ENCODE results near the gene MLKL.
A peak's percentile ranks its signal among the peaks of the same experiment; 100 is the strongest.
"Not testable (repeated sequence)": the region's sequence is repeated elsewhere in the genome, so short reads cannot be mapped to it uniquely, and the experiment has no call there.

The MLKL gene

DNA sequence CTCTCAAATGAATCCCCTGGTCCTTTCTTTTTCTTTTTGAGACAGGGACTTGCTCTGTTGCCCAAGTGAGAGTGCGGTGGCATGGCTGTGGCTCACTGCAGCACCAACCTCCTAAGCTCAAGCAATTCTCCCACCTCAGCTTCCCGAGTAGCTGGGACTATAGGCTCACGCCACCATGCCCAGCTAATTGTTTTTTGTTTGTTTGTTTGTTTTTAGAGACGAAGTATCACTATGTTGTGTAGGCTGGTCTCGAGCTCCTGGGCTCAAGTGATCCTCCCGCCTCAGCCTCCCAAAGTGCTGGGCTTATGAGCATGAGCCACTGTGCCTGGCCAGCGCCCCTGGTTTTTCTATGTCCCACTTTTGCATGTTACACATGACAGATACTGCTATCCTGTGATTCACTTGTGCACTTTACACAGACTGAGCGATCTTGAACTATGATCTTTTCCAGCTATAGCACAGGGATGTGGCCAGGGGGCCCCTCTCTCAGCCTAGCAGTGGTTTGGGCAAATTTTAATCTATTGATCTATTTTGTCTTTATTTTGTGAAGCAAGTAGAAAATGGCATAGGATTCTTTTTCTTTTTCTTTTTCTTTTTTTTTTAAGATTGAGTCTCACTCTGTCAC, 31.3 kb upstream of the MLKL start:
- DNase-seq, result no peak

GRCh38 chr16:74729783-74730683, 29.4 kb upstream of the MLKL start:
- DNase-seq, result no peak

DNA sequence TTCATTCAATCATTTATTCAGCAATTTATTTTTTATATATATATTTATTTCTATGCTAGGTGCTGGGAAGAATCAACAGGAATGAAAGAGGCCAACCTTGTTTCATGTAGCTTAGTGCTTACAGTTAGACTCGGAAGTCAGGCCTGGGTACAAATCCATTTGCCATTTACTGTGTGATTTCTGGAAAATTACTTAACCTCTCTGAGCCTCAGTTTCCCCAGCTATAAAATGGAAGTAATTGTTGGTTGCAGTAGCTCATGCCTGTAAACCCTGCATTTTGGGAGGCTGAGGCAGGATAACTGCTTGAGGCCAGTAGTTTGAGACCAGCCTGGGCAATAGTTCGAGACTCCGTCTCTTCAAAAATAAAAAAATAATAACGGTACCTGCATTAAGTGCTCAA, 27.2 kb upstream of the MLKL start:
- no peak for DNase-seq

GRCh38 chr16:74726716-74727115, 26.1 kb upstream of the MLKL start:
- peak; percentile 23 for DNase-seq

DNA sequence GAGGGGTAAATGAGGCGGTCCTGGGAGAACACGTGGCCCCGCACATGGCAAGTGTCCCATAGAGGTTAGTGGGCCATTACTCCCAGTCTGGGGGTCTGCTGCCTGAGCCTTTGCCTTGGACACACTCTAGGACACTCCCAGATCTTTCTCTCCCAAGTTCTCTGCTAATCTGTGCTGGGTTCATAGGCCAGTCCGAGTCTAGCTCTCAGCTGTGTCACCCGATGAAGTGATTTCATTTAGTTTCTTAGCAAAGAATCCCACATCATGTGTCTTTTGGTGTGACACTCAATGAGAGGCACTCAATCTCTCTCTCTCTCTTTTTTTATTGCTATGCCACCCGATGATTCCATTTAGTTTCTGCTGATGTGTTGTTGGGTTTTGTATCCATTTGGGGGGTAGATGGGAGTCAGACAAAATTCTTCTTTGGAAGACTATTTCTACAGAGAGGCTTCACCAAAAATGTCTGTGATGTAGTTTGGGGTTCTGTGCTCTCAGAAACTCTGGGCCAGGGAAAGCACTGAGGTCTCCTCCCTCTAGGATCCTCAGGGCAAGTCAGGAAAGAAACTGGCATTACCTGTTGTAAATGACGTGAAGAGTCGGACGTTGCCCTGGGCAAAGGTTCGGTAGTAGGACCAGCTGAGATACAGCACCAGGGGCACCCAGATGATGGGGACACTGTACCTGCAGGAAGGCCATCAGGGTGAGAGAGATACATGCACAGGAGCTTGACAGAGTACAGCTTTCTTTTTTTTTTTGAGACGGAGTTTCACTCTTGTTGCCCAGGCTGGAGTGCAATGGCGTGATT, 25.2 kb upstream of the MLKL start:
- no peak for DNase-seq

GRCh38 chr16:74724820-74725549, 24.3 kb upstream of the MLKL start:
- DNase-seq, result no peak

- DNase-seq, result no peak
These were observed 22.6 kb upstream of the MLKL start for GRCh38 chr16:74723256-74723655.

- not testable (repeated sequence) for DNase-seq
These were observed 21.5 kb upstream of the MLKL start for GRCh38 chr16:74722156-74722555.

DNA sequence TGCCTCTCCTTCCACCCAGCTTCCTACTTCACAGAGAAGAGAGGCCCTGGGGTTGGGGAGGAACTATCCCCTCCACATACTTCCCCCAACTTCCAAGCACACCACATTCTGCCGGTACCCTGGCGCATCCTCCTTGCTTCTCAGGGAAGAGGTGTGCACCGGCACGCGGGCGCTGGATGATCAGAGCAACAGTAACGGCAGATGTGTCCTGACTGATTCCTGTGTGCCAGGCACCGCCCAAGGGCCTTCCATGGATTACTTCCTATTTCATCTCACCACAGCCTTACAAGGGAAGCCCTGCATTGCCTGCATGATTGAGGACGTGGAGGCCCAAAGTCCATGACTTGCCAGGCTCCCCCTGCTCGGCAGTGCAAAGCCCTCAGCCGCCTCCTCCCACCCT, 21.1 kb upstream of the MLKL start:
- DNase-seq, result no peak

DNA sequence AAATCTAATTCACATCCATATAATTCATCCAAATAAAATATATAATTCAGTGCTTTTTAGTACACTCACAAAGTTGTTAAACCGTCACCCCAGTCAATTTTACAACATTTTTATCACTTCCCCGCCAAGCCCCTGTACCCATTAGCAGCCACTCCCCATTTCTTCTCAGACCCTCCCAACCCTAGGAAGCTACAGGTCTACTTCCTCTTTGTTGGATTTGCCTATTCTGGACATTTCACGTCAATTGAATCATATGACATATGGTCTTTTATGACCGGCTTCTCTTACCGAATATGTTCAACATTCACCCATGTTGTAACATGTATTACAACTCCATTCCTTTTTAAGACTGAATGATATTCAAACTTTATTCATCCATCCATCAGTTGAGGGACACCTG, 19.9 kb upstream of the MLKL start:
- no peak for DNase-seq

DNA sequence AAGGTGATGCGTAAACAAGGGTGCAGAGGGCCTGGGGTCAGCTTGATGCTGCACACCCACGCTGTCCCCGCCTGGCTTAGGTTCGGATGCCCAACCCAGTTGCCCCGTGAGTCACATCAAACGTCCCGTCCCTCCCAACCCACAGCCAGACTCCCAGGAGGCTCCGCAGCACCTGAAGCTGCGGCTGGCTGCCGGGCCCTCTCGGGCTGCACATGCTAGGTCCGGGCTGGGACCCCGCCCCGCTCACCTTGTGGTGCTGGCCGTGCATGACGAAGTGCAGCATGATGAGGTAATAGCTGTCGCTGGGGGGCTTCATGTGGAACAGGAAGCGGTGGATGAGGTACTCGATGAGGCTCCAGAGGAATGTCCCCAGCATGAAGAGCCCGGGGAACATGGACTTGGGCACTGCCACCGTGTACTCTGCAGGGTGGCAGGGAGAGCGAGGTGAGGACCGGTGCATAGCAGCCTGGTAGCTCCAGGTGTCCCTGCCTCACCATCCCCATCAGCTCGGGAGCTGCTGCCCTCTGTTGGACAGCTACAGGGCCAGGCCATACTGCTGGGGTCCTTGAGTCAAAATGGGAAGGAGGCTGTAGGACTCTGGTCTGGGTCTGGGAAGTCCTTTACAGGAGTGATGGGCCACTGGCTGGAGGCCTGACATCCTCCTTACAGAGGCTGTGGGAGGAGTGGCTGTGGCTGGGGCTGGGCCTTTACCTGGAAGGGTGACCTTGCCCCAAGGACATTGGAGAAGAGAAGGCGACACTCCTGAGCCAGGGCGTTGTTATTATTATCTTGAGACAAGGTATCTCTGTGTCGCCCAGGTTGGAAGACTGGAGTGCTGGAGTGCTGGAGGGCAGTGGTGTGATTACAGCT, 18.3 kb upstream of the MLKL start:
- no peak for DNase-seq

DNA sequence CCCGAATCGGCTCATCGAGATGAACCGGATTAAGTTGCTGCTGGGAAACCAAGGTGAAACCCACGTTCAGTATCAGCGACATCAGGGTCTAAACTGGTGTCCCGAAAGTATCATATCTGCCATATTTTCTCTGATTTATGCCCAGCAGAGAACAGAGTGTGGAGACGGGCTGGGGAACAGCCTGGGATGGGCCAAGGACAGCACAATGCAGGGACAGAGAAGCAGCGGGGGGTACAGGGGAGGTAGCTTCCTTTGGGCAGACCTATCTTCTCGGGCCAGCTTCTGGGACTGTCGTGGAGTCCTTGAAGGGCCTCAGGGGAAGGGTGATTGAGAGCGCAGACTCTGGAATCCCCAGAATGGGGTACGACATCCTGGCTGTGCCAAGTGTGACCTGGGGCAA, 17.5 kb upstream of the MLKL start:
- no peak for DNase-seq

- no peak for DNase-seq
These were observed 16.7 kb upstream of the MLKL start for GRCh38 chr16:74717367-74717766.

DNA sequence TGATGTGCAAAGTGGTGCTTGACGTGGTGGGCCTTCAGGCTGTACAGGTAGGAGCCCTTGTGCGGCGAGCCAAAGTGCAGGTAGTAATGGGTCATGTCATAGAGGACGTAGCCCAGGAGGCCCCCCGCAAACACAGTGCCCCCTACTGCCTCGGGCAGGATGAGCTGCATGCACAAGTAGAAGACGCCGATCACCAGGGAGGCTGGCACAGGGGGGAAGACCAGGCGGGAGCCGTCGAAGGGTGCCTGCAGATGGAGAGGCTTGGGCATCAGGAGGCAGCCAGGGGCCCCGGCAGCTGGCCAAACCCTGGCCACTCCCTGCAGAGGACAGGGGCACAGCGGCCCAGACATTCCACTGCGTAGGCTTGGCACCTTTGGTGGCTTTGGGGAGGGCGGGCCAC, 15.7 kb upstream of the MLKL start:
- no peak for DNase-seq

GRCh38 chr16:74713876-74714275, 13.2 kb upstream of the MLKL start:
- no peak for DNase-seq

DNA sequence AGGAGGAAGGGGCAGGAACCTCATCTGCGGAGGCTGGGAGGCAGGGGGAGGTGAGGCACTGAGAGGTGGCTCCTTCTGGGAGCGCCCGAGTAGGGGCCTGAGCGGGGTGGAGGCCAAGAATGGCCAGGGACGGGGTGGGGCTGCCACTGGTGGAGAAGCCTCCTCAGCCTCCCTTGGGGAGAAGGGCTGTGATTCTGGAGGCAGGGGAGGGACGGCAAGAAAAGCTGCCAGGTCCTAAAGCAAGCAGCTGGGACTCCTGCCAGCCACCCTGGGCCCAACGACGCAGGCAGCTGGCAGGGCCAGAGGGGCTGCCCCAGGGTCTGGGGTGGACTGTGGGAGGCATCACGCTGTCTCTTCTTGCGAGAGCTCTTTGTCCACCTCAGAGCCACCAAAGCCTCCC, 12.7 kb upstream of the MLKL start:
- no peak for DNase-seq

DNA sequence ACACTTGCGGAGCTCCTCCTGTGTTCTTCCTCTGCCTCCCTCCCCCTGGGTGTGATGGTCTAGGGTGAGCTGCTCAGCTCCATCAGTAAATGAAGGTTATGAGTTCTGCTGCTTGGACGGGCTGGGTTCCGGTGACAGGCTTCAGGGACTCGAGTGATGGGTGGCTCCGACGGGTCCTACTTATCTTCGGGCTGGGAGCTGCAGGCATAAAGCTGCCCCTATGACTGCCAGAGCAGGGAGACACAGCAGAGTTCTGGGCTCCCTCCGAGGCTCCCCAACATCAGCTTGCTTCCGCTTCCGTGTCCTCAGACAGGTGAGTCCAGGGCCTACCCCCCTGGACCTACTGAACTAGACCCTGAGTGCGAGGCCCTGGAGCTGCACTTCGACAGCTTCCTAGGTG, 11.3 kb upstream of the MLKL start:
- no peak for DNase-seq

DNA sequence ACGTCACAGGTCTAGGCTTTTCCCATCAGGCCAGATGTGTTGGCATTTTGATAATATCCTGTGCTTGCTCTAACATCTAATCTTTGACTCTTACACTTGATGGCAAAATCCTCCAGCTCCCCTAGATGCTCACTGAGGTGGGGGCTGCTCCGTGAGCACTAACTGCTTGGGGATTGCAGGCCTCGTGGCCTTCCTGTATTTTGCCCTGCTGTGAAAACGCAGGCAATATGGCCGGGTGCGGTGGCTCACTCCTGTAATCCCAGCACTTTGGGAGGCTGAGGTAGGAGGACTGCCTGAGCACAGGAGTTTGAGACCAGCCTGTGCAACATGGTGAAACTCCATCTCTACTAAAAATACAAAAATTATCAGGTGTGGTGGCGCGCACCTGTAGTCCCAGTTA, 9.7 kb upstream of the MLKL start:
- DNase-seq, result no peak

GRCh38 chr16:74709441-74709877, 8.8 kb upstream of the MLKL start:
- DNase-seq, result peak; percentile 91

GRCh38 chr16:74700116-74700437, 585 bp downstream of the MLKL start:
- peak; percentile 52 for DNase-seq

- no peak for DNase-seq
These were observed 996 bp downstream of the MLKL start for GRCh38 chr16:74699666-74700065.

GRCh38 chr16:74698222-74698621, 2.4 kb downstream of the MLKL start:
- DNase-seq, result no peak

Measured in CD4-positive, alpha-beta T cell treated with Interleukin-17A for 4 hours (primary cell).